NCI-H2029 (cell line): ENCODE measurements around the gene CLPSL1.
"Not testable (repeated sequence)": the region's sequence is repeated elsewhere in the genome, so short reads cannot be mapped to it uniquely, and the experiment has no call there.

Experiments used
- DNase-seq: peaks from one replicate; lab custom pipeline; 2025; lab: John Stamatoyannopoulos, UW

The CLPSL1 gene, protein sequence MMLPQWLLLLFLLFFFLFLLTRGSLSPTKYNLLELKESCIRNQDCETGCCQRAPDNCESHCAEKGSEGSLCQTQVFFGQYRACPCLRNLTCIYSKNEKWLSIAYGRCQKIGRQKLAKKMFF

DNA sequence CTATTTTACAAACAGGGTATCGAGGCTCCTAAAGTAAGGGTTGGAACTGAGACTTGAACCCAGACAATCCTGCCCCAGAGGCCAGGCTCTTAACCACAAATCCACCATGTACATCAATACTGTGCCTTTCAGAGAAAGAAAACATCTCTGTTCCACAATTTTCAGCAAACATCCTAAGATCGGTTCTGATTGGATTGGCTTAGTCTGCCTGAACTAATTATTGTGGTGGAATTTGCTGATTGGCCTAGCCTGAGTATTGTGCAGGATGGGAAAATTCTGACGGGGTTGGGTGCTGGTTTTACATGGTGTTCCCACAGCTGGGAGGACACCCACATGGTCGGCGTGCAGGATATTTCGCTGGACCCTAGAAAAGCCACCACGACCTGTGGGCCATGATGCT is at the start of gene CLPSL1:
CLPSL1 (plus strand) TSS at position 301 of the 400 bp plus-strand sequence; CDS start at position 393, 92 bp downstream.
- no peak for DNase-seq

DNA sequence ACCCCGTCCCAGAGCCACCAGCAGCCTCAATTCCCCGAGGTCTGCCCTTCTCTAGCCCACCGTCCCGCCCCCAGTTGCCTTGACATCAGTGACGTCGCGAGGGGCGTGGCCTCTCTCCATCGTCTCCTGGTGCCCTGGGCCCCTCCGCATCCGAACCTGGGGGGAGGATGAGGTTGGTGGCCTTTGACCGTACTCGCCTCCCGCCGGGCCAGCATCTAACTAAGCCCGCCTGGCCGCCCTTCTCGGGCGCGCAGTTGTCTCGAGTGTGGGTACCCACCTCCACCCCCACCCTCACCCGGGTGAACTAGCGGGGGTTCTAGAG is 49.4 kb upstream of the CLPSL1 start:
- peak; percentile 12 for DNase-seq

DNA sequence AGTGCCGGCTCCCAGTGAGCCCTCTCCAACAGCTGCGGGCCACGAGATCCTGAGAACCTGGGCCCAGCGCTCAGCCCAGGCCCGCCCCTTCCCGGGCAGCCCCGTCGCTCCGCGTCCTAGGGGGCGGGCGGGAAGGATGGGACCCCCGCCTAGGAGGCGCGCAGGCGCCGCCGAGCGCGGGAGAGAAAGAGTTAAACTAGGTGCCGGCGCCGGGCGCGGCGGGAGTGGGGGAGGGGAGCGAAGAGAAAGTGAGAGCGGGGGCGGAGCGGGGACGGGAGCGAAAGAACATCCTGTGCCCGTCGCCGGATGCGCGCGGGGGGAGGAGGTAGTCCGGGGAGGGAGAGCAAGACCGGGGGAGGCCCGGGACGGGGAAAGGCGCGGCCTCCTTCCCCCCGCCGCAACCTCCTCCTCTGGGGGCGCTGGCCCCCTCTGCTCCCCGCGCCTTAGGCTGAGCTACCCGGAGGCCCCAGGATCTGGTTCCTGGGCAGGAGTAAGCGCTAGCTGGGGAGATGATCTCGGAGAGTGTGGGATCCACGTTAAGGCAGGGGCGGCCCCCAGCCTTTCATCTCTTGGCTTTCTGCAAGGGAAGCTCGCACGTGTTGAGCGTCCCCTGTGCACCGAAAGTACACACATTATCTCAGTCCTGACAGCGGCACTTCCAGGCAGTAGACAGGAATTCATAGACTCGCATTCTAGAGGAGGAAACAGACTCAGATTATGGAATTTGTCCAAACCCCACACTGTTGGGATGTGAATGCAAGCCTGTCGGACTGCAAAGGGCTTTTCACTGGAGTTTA is 48.9 kb upstream of the CLPSL1 start:
- peak; percentile 59 for DNase-seq

DNA sequence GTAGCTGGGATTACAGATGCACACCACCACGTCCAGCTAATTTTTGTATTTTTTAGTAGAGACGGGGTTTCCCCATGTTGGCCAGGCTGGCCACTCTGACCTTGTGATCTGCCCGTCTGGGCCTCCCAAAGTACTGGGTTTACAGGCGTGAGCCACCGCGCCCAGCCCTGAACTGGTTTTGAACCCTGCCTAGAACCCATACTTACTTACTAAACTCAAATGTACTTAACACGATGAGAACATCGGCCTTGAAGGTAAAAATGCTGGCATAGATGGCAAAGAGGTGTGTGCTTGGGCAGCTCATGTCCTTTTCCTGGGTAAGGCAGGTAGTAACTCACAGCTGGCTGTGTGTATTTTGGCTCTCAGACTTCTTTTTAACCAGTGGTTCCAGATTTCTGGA is 47.2 kb upstream of the CLPSL1 start:
- DNase-seq: no peak

DNA sequence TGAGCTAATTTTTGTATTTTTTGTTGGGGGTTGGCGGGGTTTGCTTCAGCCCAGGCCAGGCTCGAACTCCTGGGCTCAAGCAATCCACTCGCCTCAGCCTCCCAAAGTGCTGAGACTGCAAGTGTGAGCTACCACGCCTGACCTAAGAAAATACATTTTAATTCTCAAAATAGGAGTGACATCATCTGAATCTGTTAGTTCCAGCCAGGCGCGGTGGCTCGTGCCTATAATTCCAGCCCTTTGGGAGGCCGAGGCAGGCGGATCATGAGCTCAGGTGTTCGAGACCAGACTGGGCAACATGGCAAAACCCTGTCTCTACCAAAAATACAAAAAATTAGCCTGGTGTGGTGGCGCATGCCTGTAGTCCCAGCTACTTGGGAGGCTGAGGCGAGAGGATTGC is 46.5 kb upstream of the CLPSL1 start:
- DNase-seq: not testable (repeated sequence)

DNA sequence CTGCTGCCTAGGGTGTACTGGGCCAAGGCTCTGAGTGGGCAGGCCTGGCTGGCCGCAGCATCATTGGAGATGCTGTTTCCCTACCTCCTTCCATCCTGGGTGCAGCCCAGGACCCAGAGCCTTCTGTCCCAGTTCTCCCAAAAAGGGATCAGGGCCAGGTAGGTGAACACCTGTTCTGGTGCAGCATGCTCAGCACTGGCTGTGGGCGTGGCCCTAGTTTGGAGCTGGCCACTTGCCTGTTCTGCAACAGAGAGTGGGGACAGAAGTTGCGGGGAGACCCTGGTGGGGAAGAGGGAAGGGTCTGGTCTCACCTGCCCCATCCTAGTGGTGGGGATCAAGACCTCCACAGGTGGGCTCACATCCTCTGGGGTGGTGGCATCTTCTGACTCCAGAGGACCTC is 45.4 kb upstream of the CLPSL1 start:
- no peak for DNase-seq

DNA sequence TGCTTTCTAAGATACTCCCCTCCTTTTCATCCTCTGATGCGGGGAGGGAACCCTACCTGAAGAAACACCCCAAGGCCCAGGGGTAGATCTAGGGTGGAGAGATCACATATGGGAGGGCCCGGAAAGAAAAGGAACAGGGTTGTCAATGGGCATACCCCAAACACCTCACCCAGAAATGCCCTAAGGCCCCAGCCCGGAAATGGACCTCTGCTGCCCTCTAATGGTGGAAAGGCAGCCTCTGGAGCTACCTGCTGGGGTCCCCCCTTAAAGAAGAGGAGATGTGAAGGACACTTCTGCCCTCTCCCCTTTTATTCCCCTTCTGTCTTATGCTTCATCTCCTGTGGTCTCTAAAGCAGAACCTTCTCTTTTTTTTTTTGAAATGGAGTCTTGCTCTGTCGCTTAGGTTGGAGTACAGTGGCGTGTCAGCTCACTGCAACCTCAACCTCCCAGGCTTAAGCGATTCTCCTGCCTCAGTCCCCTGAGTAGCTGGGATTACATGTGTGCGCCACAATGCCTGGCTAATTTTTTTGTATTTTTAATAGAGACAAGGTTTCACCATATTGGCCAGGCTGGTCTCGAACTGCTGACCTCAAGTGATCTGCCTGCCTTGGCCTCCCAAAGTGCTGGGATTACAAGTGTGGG is 44.4 kb upstream of the CLPSL1 start:
- peak; percentile 42 for DNase-seq

DNA sequence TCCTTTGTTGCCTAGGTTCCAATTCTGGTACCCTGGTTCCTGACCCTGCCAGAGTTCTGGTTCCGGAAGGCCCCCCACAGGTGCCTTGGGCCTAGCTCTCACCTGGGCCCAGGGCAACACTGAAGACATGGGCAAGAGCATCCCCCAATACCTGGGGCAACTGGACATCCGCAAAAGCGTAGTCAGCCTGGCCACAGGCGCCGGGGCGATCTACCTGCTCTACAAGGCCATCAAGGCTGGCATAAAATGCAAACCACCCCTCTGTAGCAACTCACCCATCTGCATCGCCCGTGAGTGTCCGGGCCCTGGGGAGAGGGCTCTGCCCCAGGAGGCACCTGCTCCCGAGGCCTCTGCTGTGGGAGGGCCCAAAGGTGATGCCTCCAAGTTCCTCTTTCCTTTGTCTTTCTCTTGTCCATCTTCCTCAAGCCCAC is 43.8 kb upstream of the CLPSL1 start, which contains the start of gene ARMC12:
ARMC12 (plus strand) TSS at position 51 of the 431 bp plus-strand sequence; CDS start at position 128, 77 bp downstream.
- no peak for DNase-seq

DNA sequence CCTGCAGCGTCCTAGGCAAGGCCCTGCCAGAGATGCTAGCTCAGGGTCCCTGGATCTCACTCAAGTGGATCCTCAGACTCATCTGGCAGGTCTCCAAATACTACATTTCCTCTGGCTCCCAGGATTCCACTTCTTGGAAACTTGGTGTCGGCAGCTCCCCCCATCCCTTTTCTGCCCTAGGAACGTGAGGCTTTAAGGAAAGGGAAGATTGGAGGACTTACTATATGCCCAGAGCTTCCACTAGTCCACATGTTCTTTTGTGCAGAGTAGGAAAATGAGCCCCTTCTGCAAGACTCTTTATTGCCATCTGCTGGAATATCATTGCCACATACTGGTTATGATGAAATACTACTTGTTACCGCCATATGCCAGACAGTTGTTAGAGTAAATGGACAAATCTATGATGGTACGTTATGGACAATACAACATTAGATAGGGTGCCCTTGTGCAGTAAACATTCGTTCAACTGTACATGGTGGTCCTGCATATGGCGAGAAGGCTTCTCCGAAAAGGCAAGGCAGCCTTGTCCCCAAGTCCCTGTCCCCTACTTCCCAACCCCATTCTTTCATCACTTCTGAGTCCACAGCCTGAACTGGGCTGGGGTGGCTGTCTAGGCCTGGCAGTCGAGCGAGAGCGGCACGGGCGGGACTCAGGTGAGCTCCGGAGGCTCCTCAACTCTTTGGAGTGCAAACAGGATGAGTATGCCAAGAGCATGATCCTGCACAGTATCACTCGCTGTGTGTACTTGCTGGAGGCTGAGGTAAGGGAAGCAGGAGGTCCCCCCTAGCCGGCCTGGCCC is 43.2 kb upstream of the CLPSL1 start:
- peak; percentile 65 for DNase-seq

DNA sequence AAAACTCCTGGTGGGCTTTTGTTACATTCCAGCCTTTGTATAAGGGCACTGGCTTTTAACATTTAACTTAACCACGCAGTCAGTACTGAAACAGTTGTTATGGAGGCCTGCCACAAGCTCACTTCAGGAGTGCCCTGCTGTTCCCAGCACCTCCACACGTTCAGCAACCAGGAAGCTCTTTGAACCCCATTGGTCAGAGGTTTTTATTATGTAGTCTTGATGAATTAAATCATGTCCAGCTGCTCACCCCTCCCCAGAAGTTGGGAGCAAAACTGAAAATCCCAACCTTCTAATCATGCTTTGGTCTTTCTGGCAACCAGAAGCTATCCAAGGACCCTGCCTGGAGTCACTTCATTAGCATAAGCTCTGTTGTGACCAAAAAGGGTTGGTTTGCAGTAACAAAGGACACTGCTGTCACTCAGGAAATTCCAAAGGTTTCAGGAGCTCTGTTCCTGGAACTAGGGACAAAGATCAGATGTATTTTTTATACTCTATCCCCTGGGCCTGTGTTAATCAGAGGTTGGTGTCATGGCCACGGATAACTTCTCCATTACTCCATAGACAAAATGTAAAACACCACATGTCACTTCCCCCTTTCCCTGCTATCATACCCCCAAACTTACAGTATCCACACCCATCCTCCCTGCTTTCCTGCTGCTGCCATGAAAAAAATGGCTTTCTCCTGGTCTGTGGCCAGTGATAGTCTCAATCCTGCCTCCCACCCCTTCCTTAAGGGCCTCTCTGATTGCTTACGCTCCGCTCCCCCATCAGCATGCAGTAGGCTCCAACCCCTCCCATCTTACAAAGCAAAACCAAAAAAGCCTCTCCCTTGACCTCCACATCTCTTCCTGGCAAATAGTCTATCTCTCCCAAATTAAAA is 40.9 kb upstream of the CLPSL1 start:
- DNase-seq: no peak

DNA sequence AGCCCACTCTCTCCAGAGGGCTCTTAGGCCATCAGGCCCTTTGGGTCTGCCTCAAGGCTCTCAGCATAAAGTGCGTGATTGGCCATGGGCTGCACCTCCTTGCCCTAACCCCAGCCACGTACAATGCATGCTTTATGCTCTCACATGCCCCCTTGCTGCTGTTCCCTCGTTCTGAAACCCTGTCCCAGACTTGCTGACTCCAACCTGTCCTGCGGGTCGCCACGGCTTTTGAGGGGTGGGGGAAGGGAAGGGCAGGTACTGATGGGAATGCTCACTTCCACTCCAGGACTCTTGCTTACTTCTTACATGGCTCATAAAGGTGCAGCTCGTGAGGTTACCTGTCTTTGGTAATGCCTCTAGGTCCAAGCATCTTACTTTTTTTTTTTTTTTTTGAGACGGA is 38.0 kb upstream of the CLPSL1 start:
- no peak for DNase-seq

DNA sequence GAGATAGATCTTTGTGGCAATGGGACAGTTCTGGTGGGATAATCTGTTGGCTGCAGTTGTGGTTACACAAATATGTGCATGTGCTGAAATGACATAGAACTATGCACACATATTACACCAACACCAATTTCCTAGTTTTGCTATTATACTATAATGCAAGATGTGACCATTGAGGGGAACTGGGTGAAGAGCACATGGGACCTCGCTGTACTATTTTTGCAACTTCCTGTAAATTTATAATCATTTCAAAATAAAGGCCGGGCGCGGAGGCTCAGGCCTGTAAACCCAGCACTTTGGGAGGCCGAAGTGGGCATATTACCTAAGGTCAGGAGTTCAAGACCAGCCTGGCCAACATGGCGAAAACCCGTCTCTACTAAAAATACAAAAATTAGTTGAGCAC is 35.3 kb upstream of the CLPSL1 start:
- DNase-seq: no peak

DNA sequence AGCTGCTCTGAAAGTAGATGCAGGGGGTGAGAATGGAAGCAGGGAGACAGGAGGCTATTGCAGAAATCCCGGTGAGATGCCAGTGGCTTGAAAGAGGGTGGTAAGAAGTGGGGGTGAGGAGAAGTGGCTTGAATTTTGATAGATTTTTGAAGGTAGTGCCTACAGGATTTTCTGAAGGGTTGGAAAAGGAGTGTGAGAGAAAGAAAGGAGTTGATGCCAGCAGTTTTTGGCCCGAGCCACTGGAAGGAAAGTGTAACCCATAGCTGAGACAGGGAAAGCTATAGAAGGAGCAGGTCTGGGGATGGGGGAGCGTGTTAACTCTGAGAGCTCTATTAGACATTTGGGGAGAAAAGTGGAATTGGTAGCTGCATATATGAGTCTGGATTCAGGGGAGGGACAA is 34.3 kb upstream of the CLPSL1 start:
- DNase-seq: no peak

DNA sequence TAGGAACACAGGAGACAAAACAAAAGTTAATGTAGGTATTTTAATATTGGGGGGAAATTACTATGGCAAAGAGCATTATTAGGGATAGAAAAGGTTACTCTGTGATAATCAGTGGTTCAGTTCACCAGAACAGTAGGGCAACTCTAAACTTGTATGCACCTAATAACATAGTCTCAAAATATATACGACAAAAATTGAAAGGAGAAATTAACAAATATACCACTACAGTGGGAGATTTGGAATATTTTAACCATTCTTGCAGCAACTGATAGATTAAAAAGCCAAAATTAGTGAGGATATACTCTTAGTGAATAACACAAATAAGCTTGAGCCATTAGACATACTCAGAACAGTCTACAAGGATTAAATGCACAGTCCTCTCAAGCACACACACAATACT is 32.9 kb upstream of the CLPSL1 start:
- no peak for DNase-seq

DNA sequence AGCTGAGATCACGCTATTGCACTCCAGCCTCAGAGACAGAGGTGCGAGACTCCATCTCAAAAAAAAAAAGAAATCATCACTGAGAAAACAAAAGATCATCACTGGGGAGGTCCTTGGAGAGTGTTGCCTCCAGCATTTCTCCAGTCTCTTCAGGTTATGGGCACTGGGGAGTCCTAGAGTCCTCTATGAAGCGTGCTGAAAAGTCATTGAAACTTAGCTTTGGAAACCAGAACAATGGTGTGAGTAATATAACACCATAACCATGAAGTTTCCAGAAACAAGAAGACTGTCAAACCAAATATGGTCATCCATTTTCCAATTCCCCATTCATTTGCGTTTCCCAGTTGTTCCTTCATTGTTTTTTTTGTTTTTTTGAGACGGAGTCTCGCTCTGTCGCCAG is 30.3 kb upstream of the CLPSL1 start:
- no peak for DNase-seq

DNA sequence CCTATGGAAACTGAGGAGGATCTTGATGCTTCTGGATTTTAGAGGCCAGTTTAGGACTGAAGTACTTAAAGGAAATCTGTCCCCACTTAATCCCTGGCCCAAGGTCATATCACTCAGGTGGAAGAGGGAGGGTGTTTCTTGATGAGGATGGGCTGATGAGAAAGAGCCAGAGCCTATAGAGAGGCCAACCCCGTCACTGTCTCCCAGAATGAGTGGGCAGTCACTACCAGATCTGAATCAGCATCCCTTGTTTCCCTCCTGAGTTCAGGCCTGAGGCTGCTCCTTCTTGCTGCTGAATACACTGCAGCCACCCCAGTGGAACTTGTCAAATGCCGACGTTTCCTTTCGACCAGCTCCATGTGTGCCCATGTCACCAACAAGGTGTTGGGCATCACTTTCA is 29.2 kb upstream of the CLPSL1 start:
- DNase-seq: no peak

DNA sequence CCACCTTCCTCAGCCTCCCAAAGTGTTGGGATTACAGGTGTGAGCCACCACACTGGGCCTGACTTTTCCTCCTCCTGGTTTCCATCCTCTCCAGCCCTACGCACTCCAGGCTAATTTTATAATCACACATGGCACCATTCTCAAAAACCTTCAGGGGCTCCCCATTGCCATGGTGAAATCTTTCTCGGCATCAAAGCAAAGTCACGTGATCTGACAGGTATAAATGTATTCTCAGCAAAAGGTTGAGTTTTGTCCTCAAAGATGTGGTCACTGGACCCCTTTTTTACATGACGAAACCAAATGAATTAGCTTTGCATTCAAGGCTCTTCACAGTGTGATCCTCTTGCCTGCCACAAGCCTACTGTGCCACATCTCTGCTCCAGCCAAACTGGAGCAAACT is 28.5 kb upstream of the CLPSL1 start:
- no peak for DNase-seq

DNA sequence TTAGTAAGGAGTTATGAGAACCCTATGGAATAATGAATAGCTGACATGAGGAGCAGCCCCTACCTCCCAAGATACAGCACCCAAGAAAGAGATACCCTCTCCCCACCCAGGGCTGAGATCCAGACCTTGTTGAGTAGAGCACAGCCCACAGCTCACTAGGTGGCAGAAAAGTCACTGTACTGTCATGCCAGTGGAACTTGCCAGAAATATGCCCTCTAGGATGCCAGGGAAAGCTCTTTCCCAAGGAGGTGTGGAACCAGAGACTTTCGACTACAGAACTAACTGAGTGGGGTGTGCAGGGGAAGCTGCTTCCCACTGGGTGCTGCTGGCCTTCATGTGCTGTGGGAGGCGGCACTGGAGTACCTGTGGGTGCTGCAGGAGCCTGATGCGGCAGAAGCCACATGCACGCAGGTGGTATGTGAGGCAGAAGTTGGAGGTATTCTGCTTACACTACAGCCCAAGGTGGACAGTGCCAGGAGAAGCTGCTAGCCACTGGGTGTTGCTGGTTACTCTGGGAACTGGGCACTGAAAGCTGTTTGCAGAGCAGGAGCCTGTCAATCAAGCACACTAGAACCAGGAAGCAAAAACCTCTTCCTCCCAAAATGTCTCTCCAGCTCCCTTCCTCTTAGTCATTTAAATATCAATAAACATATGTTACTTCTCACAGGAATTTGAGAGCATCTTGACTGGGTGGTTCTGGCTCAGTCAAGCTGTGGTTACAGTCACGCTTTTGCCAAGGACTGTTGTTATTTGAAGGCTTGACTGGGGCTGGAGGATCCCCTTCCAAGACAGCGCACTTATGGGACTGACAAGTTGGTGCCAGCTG is 26.2 kb upstream of the CLPSL1 start:
- peak; percentile 93 for DNase-seq

DNA sequence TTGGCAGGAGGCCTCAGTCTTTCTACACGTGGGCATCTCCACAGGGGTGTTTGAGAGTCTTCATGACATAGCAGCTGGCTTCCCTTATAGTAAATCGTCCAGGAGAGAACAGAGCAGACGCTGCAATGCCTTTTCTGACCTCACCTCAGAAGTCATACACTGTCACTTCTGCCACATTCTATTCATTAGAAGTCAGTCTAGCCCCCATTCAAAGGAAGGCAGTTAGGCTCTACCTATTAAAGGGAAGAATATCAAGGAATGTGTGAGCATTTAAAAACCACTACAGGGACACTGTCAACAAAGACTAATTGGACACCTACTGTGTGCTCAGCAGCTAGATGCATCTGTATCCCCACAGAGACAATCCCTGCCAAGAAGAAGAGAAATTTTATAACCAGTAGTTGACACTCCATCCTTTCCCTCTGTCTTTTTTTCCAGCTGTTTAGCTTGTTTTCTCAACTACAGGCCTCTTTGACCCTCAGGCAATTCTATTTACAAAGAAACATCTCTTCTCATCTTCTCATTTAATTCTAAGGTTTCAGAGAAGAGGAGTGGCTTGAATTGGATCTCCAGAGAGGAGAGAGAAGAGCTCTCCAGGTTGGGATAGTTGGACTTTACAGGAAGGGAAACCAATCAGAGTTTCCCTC is 25.4 kb upstream of the CLPSL1 start:
- DNase-seq: no peak

DNA sequence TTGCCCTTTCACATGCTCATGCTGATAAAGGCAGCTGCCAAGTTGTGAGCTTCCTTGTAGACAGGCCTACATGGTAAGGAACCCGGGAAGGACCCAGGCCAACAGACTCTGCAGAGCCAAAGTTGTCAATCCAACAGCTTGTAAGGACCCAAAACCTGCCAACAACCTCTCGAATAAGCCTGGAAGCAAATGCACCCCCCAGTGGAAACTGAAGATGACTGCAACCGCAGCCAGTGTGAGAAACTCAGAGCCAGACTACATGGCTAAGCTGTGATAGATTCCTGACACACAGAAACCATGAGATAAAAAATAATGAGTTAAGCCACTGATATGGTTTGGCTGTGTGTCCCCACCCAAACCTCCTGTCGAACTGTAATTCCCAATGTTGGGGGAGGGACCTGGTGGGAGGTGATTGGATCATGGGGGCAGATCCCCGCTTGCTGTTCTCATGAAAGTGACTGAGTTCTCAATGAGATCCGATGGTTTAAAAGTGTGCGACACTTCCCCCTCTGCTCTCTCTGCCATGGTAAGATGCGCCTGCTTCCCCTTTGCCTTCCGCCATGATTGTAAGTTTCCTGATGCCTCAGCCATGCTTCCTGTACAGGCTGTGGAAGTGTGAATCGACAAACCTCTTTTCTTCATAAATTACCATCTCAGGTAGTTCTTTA is 23.2 kb upstream of the CLPSL1 start:
- no peak for DNase-seq
